Lung (tissue), 12 donors: ENCODE measurements around the gene DNMT3L. TPM values are rescaled to one million over a fixed set of nuclear protein-coding genes. Genes with fewer than 3 reads are reported as not detected.

Experiments
- ATAC-seq: fragments of 200-7000 bp; cut with Tn5 transposase; one replicate; pipeline ENCODE4 v1.9.1; 2020; ENCODE audit warnings: moderate number of reproducible peaks; ENCODE audit not compliant: insufficient read depth, low FRiP score
- DNase-seq, 3 donors: peaks; one replicate each; pipeline ENCODE4 v3.0.0-alpha.2; 2013 to 2017
- H3K27ac ChIP-seq, 2 donors: one replicate each; pipeline ENCODE4 v1.5.1; 2013; ENCODE audit warnings: mild to moderate bottlenecking in 2 of 2, moderate library complexity in 2 of 2, control low read depth in 1 of 2, inconsistent platforms in 1 of 2, low read depth in 1 of 2, low read length in 1 of 2
- H3K27me3 ChIP-seq, 3 donors: one replicate each; pipeline ENCODE4 v1.5.1; 2013; ENCODE audit warnings: low read length in 2 of 3; ENCODE audit not compliant: control insufficient read depth in 3 of 3, insufficient read depth in 3 of 3
- H3K36me3 ChIP-seq, 4 donors: one replicate each; pipeline ENCODE4 v1.5.1; 2013; ENCODE audit warnings: low read length in 4 of 4, mild to moderate bottlenecking in 1 of 4, moderate library complexity in 1 of 4; ENCODE audit not compliant: control insufficient read depth in 4 of 4, insufficient read depth in 4 of 4
- H3K4me1 ChIP-seq, 5 donors: one replicate each; pipeline ENCODE4 v1.5.1; 2013; ENCODE audit warnings: low read length in 5 of 5, mild to moderate bottlenecking in 2 of 5, moderate library complexity in 1 of 5; ENCODE audit not compliant: control insufficient read depth in 5 of 5, insufficient read depth in 5 of 5
- H3K4me3 ChIP-seq: one replicate; pipeline ENCODE4 v1.5.1; 2013; ENCODE audit warnings: mild to moderate bottlenecking, control low read depth, moderate library complexity
- H3K9ac ChIP-seq, 2 donors: one replicate each; pipeline ENCODE4 v1.5.1; 2013; ENCODE audit warnings: low read length in 2 of 2, control low read depth in 1 of 2; ENCODE audit not compliant: insufficient read depth in 1 of 2
- H3K9me3 ChIP-seq, 4 donors: one replicate each; pipeline ENCODE4 v1.5.1; 2013; ENCODE audit warnings: low read length in 3 of 4, mild to moderate bottlenecking in 1 of 4, moderate library complexity in 1 of 4; ENCODE audit not compliant: control insufficient read depth in 4 of 4, insufficient read depth in 3 of 4
- CTCF ChIP-seq: IDR thresholded peaks from 2 replicates; pipeline ENCODE4 v1.5.1; 2012; ENCODE audit warnings: mild to moderate bottlenecking; ENCODE audit errors: control extremely low read depth, extremely low read depth
- WGBS, 2 donors: extraction: QIAGEN DNeasy Blood & Tissue Kit; methylation state at CpG; one replicate each; pipeline ENCODE4 v1.1.7; 2013; 5-methylcytosine and 5-hydroxymethylcytosine counted together
- polyA plus RNA-seq, 2 donors: library from polyadenylated mRNA; stranded (reverse); fragments of 200-250 nt; gene quantifications; one replicate each; pipeline ENCODE4 v1.2.1, GENCODE V29; 2013
- total RNA-seq, 2 donors: library from RNA; depleted of rRNA in 1 of 2; stranded (reverse); fragments of >200 nt in 1 of 2; gene quantifications; one replicate each; pipeline ENCODE4 v1.2.1, GENCODE V29; 2014 to 2021
- donor health status: control.
- donor health status: control.
- donor health status: Bipolar disorder and iron deficiency.
- donor health status: healthy.
- donor health status: DM: yes; HTN: yes; CAD: no.

The DNMT3L gene
- total and polyA plus RNA-seq, 4 donors, result not detected

- no peak for TF ChIP-seq CTCF
- 68 to 80% methylated on average over 18 of the region's 18 CpGs for WGBS, 2 donors
- ATAC-seq, result no peak
- Histone ChIP-seq H3K27ac (no peak overlapping the region), H3K9ac (peak overlapping the region in 1 of 2 donors; percentile 26), H3K4me1 (peaks cover 0 to 5% (median 0%) of the 10 kb centered on the region in 5 donors), H3K9me3 (peaks cover 0 to 5% (median 0%) of the 10 kb centered on the region in 4 donors), H3K36me3 (no peaks in the 10 kb centered on the region), H3K4me3 (no peak overlapping the region), H3K27me3 (no peaks in the 10 kb centered on the region)
- peak; percentile 18 to 29 (median 27) for DNase-seq
Measured at GRCh38 chr21:44263221-44263760, 1.6 kb upstream of the DNMT3L start.

- peaks cover 0 to 5% (median 0%) of the 10 kb centered on the region in 4 donors for H3K9me3 ChIP-seq
- DNase-seq, result no peak
- peaks cover 0 to 5% (median 0%) of the 10 kb centered on the region in 5 donors for H3K4me1 ChIP-seq
- no peaks in the 10 kb centered on the region for H3K36me3 ChIP-seq
- H3K4me3 ChIP-seq, result no peak overlapping the region
- no peaks in the 10 kb centered on the region for H3K27me3 ChIP-seq
- no peak for TF ChIP-seq CTCF
- WGBS, 2 donors, result 79 to 93% methylated on average over 10 to 12 of the region's 12 CpGs
- H3K27ac ChIP-seq, result no peak overlapping the region
- ATAC-seq, result no peak
- H3K9ac ChIP-seq, result no peak overlapping the region
Measured at GRCh38 chr21:44262338-44263056, 800 bp upstream of the DNMT3L start.

- Histone ChIP-seq H3K36me3 (no peaks in the 10 kb centered on the region), H3K9ac (no peak overlapping the region), H3K4me3 (no peak overlapping the region), H3K9me3 (peaks cover 0 to 7% (median 0%) of the 10 kb centered on the region in 4 donors), H3K4me1 (peaks cover 0 to 5% (median 0%) of the 10 kb centered on the region in 5 donors), H3K27ac (no peak overlapping the region), H3K27me3 (no peaks in the 10 kb centered on the region)
- DNase-seq (no peak), ATAC-seq (no peak)
- TF ChIP-seq CTCF, result no peak
- 84 to 89% methylated on average over 19 of the region's 19 CpGs for WGBS, 2 donors
Measured at GRCh38 chr21:44260791-44261631, 686 bp downstream of the DNMT3L start.
